Stimulated activated naive CD8-positive, alpha-beta T cell treated with anti-CD3 and anti-CD28 coated beads, Interleukin-15, Interleukin-2, amounts not matched to agents 100 U/mL and 50 U/mL, for 24 hours (primary cell): ENCODE data around the gene CRACR2B.

Source experiments
- ATAC-seq: fragments of 150-1000 bp; cut with Tn5 transposase; one replicate; pipeline ENCODE4 v1.10.0; 2021
- DNase-seq: peaks from one replicate; pipeline ENCODE4 v3.0.0; 2021

The CRACR2B gene

DNA sequence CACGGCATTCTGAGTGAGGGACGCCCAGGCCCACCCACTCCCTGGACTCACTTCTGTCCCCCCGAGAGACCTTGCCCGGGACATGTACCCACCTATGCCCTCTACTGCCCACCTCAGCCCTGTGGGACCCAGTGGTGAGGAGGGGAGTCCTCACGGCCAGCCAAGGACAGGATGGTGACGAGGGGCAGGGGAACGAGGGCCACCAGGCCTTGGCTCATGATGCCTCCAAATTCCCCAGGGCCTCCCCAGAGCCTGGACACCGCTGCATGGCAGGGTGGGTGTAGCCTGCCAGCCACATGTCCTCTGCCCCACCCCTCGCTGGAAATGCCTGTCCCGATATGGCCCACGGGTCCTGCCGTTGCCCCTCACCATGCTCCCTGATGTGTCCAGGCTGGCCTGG lies 41.1 kb downstream of the CRACR2B start:
- ATAC-seq, result no peak
- no peak for DNase-seq

- DNase-seq (no peak), ATAC-seq (no peak)
Measured at GRCh38 chr11:869399-870126, 41.8 kb downstream of the CRACR2B start.

- ATAC-seq (no peak), DNase-seq (no peak)
Measured at GRCh38 chr11:870127-870413, 42.4 kb downstream of the CRACR2B start.

GRCh38 chr11:870418-870817 lies 42.7 kb downstream of the CRACR2B start:
- DNase-seq (no peak), ATAC-seq (no peak)

DNA sequence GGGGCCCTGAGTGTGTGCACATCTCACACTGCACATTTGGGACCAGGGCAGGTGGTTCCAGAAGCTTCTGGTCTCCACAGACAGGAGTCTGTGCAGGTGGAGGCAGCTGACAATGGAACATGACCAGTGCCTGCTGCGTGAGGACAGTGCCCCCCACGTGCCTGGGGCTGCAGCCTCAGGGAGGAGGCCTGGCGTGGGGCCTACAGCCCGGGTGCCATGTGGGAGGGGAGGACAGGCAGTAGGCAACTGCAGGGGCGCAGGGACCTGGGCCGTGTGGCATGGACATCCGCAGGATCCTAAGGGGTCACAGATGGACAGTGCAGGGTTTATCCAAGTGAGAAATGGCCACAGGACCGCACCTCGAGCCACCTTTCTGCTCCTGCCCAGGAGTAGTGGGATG lies 43.8 kb downstream of the CRACR2B start:
- ATAC-seq, result no peak
- no peak for DNase-seq

- DNase-seq, result no peak
- ATAC-seq, result no peak
Measured at GRCh38 chr11:872799-873198, 45.1 kb downstream of the CRACR2B start.

GRCh38 chr11:873706-874105 lies 46.0 kb downstream of the CRACR2B start:
- no peak for ATAC-seq
- no peak for DNase-seq

DNA sequence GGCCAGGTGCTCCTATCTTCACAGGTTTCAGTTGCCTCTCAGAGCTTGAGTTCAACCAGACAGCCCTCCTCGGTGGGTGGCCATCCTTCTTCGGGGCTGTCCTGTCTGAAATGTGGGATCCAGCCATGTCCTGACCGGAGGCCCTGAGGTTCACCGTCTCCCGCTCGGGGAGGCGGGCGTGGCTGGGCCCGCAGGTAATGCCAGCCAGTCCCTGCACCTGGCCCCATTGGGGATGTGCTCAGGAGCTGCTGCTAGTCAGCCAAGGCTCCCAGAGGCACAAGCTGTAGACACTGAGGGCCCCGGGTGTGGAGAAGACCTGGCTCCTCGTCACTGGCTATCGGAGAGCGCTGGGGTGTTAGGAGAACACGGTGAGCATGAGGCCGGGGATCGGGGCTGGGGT lies 47.5 kb downstream of the CRACR2B start:
- ATAC-seq (no peak), DNase-seq (no peak)

DNA sequence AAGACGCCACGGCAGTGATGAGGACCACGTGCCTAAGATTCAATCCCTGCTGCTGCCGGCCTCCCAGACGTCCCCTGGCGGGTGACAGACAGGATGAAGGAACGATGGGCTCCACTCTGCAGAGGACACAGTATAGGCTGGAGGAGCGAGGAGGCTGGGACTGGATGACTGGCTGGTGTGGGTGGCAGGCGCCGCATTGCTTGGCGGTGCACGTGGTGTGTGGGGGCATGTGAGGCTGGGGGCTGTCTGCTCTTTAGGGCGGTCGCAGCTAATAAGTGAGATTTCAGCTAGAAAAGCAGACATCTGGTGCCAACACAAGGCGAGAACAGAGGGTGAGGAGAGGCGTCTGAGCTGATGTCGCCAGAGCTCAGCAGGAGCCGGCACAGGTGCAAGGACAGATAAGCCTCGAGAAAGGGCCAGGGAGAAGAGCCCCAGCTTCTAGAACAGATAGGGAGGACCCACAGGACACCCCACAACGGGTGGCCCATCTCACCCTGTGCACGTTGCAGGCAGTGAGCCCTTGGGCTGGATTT lies 48.1 kb downstream of the CRACR2B start:
- DNase-seq (no peak), ATAC-seq (no peak)

- no peak for ATAC-seq
- DNase-seq, result no peak
Measured at GRCh38 chr11:876545-876944, 48.8 kb downstream of the CRACR2B start.

GRCh38 chr11:877565-877964 lies 49.8 kb downstream of the CRACR2B start:
- DNase-seq (peak; percentile 37), ATAC-seq (peak; percentile 26)

- no peak for ATAC-seq
Measured at GRCh38 chr11:880447-880846, 52.7 kb downstream of the CRACR2B start.

More at GRCh38 chr11:880447-880846, 52.7 kb downstream of the CRACR2B start:
- no peak for DNase-seq
